Urinary bladder (tissue), 4 donors: ENCODE measurements around the gene BARHL1. TPM values are rescaled to one million over a fixed set of nuclear protein-coding genes. Genes with fewer than 3 reads are reported as not detected.

Experiments used
- DNase-seq: peaks from one replicate; pipeline ENCODE4 v3.0.0-alpha.2; 2015; ENCODE audit errors: extremely low spot score
- H3K27ac ChIP-seq: one replicate; pipeline ENCODE4 v1.5.1; 2013; ENCODE audit warnings: low read depth, mild to moderate bottlenecking, moderate library complexity
- H3K36me3 ChIP-seq: one replicate; pipeline ENCODE4 v1.6.1; 2013; ENCODE audit warnings: mild to moderate bottlenecking, moderate library complexity; ENCODE audit not compliant: insufficient read depth
- H3K4me1 ChIP-seq: one replicate; pipeline ENCODE4 v1.6.1; 2013; ENCODE audit warnings: mild to moderate bottlenecking, moderate library complexity; ENCODE audit not compliant: insufficient read depth
- H3K4me3 ChIP-seq: one replicate; pipeline ENCODE4 v1.5.1; 2013; ENCODE audit warnings: low read depth, low read length
- WGBS: extraction: QIAGEN DNeasy Blood & Tissue Kit; methylation state at CpG from one replicate; pipeline ENCODE4 v1.1.7; 2013; 5-methylcytosine and 5-hydroxymethylcytosine counted together
- polyA plus RNA-seq: library from polyadenylated mRNA; stranded (reverse); fragments of 200-250 nt; gene quantifications from one replicate; pipeline ENCODE4 v1.2.3, GENCODE V29; 2013
- total RNA-seq: library from RNA; depleted of rRNA; stranded (reverse); fragments of >200 nt; gene quantifications from one replicate; pipeline ENCODE4 v1.2.3, GENCODE V29; 2014
- donor health status: healthy with polysubstance abuse.
- donor health status: healthy.

The BARHL1 gene
- total and polyA plus RNA-seq, 2 donors, result not detected

GRCh38 chr9:132547436-132547835 is 35.0 kb upstream of the BARHL1 start:
- H3K4me3 ChIP-seq, result no peak overlapping the region
- H3K4me1 ChIP-seq, result no peaks in the 10 kb centered on the region
- WGBS, result 89% methylated on average over 13 of the region's 13 CpGs
- no peak overlapping the region for H3K27ac ChIP-seq
- DNase-seq, result no peak
- H3K36me3 ChIP-seq, result no peaks in the 10 kb centered on the region

GRCh38 chr9:132547976-132548730 is 34.3 kb upstream of the BARHL1 start:
- Histone ChIP-seq H3K27ac (no peak overlapping the region), H3K4me1 (no peaks in the 10 kb centered on the region), H3K4me3 (no peak overlapping the region), H3K36me3 (no peaks in the 10 kb centered on the region)
- WGBS, result 76% methylated on average over 21 of the region's 21 CpGs
- DNase-seq, result no peak

GRCh38 chr9:132548751-132549640 is 33.4 kb upstream of the BARHL1 start:
- no peak for DNase-seq
- Histone ChIP-seq H3K27ac (no peak overlapping the region), H3K4me1 (no peaks in the 10 kb centered on the region), H3K4me3 (no peak overlapping the region), H3K36me3 (no peaks in the 10 kb centered on the region)
- 53% methylated on average over 17 of the region's 17 CpGs for WGBS

- WGBS, result 53% methylated on average over 13 of the region's 13 CpGs
- no peak for DNase-seq
- H3K27ac ChIP-seq, result no peak overlapping the region
- no peak overlapping the region for H3K4me3 ChIP-seq
- H3K4me1 ChIP-seq, result no peaks in the 10 kb centered on the region
- no peaks in the 10 kb centered on the region for H3K36me3 ChIP-seq
These were observed 30.9 kb upstream of the BARHL1 start for GRCh38 chr9:132551556-132551955.

- H3K27ac ChIP-seq, result no peak overlapping the region
- no peaks in the 10 kb centered on the region for H3K4me1 ChIP-seq
- H3K4me3 ChIP-seq, result no peak overlapping the region
- WGBS, result 79% methylated on average over 12 of the region's 12 CpGs
- H3K36me3 ChIP-seq, result no peaks in the 10 kb centered on the region
- no peak for DNase-seq
These were observed 30.4 kb upstream of the BARHL1 start for GRCh38 chr9:132552041-132552440.

GRCh38 chr9:132554755-132555154 is 27.7 kb upstream of the BARHL1 start:
- H3K4me1 ChIP-seq, result no peaks in the 10 kb centered on the region
- no peak overlapping the region for H3K4me3 ChIP-seq
- DNase-seq, result no peak
- no peaks in the 10 kb centered on the region for H3K36me3 ChIP-seq
- no peak overlapping the region for H3K27ac ChIP-seq
- WGBS, result 89% methylated on average over 2 of the region's 2 CpGs

GRCh38 chr9:132555528-132555927 is 26.9 kb upstream of the BARHL1 start:
- no peaks in the 10 kb centered on the region for H3K36me3 ChIP-seq
- H3K4me3 ChIP-seq, result no peak overlapping the region
- DNase-seq, result no peak
- H3K27ac ChIP-seq, result no peak overlapping the region
- WGBS, result 72% methylated on average over 8 of the region's 8 CpGs
- no peaks in the 10 kb centered on the region for H3K4me1 ChIP-seq

GRCh38 chr9:132556235-132556634 is 26.2 kb upstream of the BARHL1 start:
- 69% methylated on average over 6 of the region's 6 CpGs for WGBS
- no peaks in the 10 kb centered on the region for H3K36me3 ChIP-seq
- H3K27ac ChIP-seq, result no peak overlapping the region
- H3K4me1 ChIP-seq, result no peaks in the 10 kb centered on the region
- no peak for DNase-seq
- no peak overlapping the region for H3K4me3 ChIP-seq

GRCh38 chr9:132556714-132557113 is 25.7 kb upstream of the BARHL1 start:
- Histone ChIP-seq H3K36me3 (no peaks in the 10 kb centered on the region), H3K4me3 (no peak overlapping the region), H3K27ac (no peak overlapping the region), H3K4me1 (no peaks in the 10 kb centered on the region)
- DNase-seq, result no peak
- 56% methylated on average over 26 of the region's 26 CpGs for WGBS

- 86% methylated on average over 15 of the region's 15 CpGs for WGBS
- Histone ChIP-seq H3K4me1 (no peaks in the 10 kb centered on the region), H3K27ac (no peak overlapping the region), H3K4me3 (no peak overlapping the region), H3K36me3 (no peaks in the 10 kb centered on the region)
- no peak for DNase-seq
These were observed 25.2 kb upstream of the BARHL1 start for GRCh38 chr9:132557159-132557558.

- no peak for DNase-seq
- Histone ChIP-seq H3K4me1 (no peaks in the 10 kb centered on the region), H3K4me3 (no peak overlapping the region), H3K27ac (no peak overlapping the region), H3K36me3 (no peaks in the 10 kb centered on the region)
- WGBS, result 88% methylated on average over 2 of the region's 2 CpGs
These were observed 22.7 kb upstream of the BARHL1 start for GRCh38 chr9:132559711-132560110.

GRCh38 chr9:132560616-132561202 is 21.7 kb upstream of the BARHL1 start:
- Histone ChIP-seq H3K27ac (no peak overlapping the region), H3K4me3 (no peak overlapping the region), H3K4me1 (no peaks in the 10 kb centered on the region), H3K36me3 (no peaks in the 10 kb centered on the region)
- no peak for DNase-seq
- WGBS, result 34% methylated on average over 14 of the region's 14 CpGs

- Histone ChIP-seq H3K27ac (no peak overlapping the region), H3K36me3 (no peaks in the 10 kb centered on the region), H3K4me3 (no peak overlapping the region), H3K4me1 (no peaks in the 10 kb centered on the region)
- WGBS, result 28% methylated on average over 4 of the region's 4 CpGs
- DNase-seq, result no peak
These were observed 20.2 kb upstream of the BARHL1 start for GRCh38 chr9:132562306-132562573.

GRCh38 chr9:132564526-132564925 is 17.9 kb upstream of the BARHL1 start:
- no peak for DNase-seq
- no peaks in the 10 kb centered on the region for H3K36me3 ChIP-seq
- no peaks in the 10 kb centered on the region for H3K4me1 ChIP-seq
- 72% methylated on average over 6 of the region's 6 CpGs for WGBS
- no peak overlapping the region for H3K27ac ChIP-seq
- no peak overlapping the region for H3K4me3 ChIP-seq
